Measurements from ENCODE around the gene MT1F. TPM values are rescaled to one million over a fixed set of nuclear protein-coding genes. Genes with fewer than 3 reads are reported as not detected.
"Not testable (repeated sequence)": the region's sequence is repeated elsewhere in the genome, so short reads cannot be mapped to it uniquely, and the experiment has no call there.

The MT1F gene
- total RNA-seq, 1 experiment from 2014 or later: 7.3 TPM

GRCh38 chr16:56621665-56622445, 35.9 kb upstream of the MT1F start:
- H3K4me3 ChIP-seq (replicated peaks in 1 of 2; ENCODE audit: low read depth in 1 of 2, low read length in 2 of 2); H3K27me3 ChIP-seq (ENCODE audit: insufficient read depth, low read length); H2AFZ ChIP-seq (ENCODE audit: low read depth, low read length, poor library complexity, severe bottlenecking); ATAC-seq; H3K36me3 ChIP-seq (ENCODE audit: control insufficient read depth in 1 of 2, insufficient read depth in 2 of 2, low read length in 2 of 2); DNase-seq (ENCODE audit: low read depth, low spot score); H3K4me2 ChIP-seq (ENCODE audit: low read length); H3K9ac ChIP-seq (ENCODE audit: low read length); H3K9me2 ChIP-seq (ENCODE audit: insufficient read depth); intact Hi-C loops (cut with micrococcal nuclease); H3K27ac ChIP-seq (ENCODE audit: low read depth, low read length); BruUV-seq (replicated peaks); H3K9me3 ChIP-seq (ENCODE audit: control insufficient read depth in 1 of 2, insufficient read depth in 1 of 2, low read depth in 1 of 2, low read length in 2 of 2); RAD21 ChIA-PET (ENCODE audit: low non-redundant PET in 1 of 2, low total read pairs in 2 of 2, uncharacterized antibody in 2 of 2, unreplicated experiment in 2 of 2); H4K20me1 ChIP-seq (ENCODE audit: insufficient read depth): not testable (repeated sequence)
- POLR2A ChIA-PET: interaction anchor here (9.4 kb wide), 1 partner anchor 12 kb away, joined by 344 read pairs; the partner anchor contains the start of gene MT2A
- CTCF ChIA-PET: interaction anchor here (1.5 kb wide), 1 partner anchor 80 kb away, joined by 5 read pairs; no protein-coding TSS in a partner anchor
- Histone ChIP-seq H3K4me1 (ENCODE audit: control insufficient read depth in 1 of 2, insufficient read depth in 2 of 2, low read length in 2 of 2) (peaks cover 6 to 27% of the 10 kb centered on the region in 2 experiments), H3K79me2 (ENCODE audit: insufficient read depth, low read length) (peaks cover 11% of the 10 kb centered on the region)

- H3K9me2 ChIP-seq (ENCODE audit: insufficient read depth); BruUV-seq (replicated peaks); H3K9ac ChIP-seq (ENCODE audit: low read length); H3K9me3 ChIP-seq (ENCODE audit: control insufficient read depth in 1 of 2, insufficient read depth in 1 of 2, low read depth in 1 of 2, low read length in 2 of 2); H3K27me3 ChIP-seq (ENCODE audit: insufficient read depth, low read length); H3K4me3 ChIP-seq (replicated peaks in 1 of 2; ENCODE audit: low read depth in 1 of 2, low read length in 2 of 2); RAD21 ChIA-PET (ENCODE audit: low non-redundant PET in 1 of 2, low total read pairs in 2 of 2, uncharacterized antibody in 2 of 2, unreplicated experiment in 2 of 2); DNase-seq (ENCODE audit: low read depth, low spot score); H3K4me2 ChIP-seq (ENCODE audit: low read length); H3K36me3 ChIP-seq (ENCODE audit: control insufficient read depth in 1 of 2, insufficient read depth in 2 of 2, low read length in 2 of 2); intact Hi-C loops (cut with micrococcal nuclease); H4K20me1 ChIP-seq (ENCODE audit: insufficient read depth); ATAC-seq; H2AFZ ChIP-seq (ENCODE audit: low read depth, low read length, poor library complexity, severe bottlenecking); H3K27ac ChIP-seq (ENCODE audit: low read depth, low read length): not testable (repeated sequence)
- H3K4me1 ChIP-seq (ENCODE audit: control insufficient read depth in 1 of 2, insufficient read depth in 2 of 2, low read length in 2 of 2): peaks cover 11 to 36% of the 10 kb centered on the region in 2 experiments
- peaks cover 12% of the 10 kb centered on the region for H3K79me2 ChIP-seq (ENCODE audit: insufficient read depth, low read length)
- CTCF ChIA-PET: interaction anchor here (0.9 to 1.5 kb wide), 2 partner anchors 20 to 79 kb away, joined by 3 to 5 read pairs; no protein-coding TSS in a partner anchor
- POLR2A ChIA-PET: interaction anchor here (9.4 kb wide), 1 partner anchor 13 kb away, joined by 344 read pairs; the partner anchor contains the start of gene MT2A
These were observed 34.6 kb upstream of the MT1F start for GRCh38 chr16:56623184-56623583.

Data from HCT116 (cell line).